ENCODE data around the gene MRTFB.
A peak's percentile ranks its signal among the peaks of the same experiment; 100 is the strongest.

MRTFB gene

GRCh38 chr16:14284371-14284770, 213.3 kb downstream of the MRTFB start:
- DNase-seq (ENCODE audit: low read depth in 3 of 3, low spot score in 1 of 3): no peak

DNA sequence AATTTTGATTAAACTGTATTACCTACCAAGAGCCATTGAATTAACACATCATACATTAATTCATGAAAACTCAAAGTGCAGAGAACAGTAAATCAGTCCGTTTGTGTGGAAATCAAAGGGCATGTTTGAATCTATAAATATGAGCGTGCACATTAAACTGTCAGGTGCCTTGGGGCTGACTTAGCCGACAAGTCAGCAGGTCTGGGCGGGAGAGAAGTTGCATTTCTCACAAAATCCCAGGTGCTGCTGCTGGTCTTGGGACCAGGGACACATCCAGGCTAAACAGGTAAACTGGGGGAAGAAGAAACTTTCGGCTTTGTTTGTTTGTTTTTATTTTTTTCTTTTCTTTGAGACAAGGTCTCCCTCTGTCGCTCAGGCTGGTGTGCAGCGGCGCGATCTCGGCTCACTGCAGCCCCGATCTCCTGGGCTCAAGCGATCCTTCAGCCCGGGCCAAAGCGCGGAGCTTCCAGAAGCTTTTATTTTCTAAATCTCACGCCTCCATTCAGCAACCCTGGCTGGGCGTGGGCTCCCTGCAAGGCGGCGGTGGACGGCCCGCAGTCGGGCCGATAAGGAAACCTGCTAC, 213.9 kb downstream of the MRTFB start:
- peak in 1 of 3 donors; percentile 18 for DNase-seq (ENCODE audit: low read depth in 3 of 3, low spot score in 1 of 3)

DNA sequence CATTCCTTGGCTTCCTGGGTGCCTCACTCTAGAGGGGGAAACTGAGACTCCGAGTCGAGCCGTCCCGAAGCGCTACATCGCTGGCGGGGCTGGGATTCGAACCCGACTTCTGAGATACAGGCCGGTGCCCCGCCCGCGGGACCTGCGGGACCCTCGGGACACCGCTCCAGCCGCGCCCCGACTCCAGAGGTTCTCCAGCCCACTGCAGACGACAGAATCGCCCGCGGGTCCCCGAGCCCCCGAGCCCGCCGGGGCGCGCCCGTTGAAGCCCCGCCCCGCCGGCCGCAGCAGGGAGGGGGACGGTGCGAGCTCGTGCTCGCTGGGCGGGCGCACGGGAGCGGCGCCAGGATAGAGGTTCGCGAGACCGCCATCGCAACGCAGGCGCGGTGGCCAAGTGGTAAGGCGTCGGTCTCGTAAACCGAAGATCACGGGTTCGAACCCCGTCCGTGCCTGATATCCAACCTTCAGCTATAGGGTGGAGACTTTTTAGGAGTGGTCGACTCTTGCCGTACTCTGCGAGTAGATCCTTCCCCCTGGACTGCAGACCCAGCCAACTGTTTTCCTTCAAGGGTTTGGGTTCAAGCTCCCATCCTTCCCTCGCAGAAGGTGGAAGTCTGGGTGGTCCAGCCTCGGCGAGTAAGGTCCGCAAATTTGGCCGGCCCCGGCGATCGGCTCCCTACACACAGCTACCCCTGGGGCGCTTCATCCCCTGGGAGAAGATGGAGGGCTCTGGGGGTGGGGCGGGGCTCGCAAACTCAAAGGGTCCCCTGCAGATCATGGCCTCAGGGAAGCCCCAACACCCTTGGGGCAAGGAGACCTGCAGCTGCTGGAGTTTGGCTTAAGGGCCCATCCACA, 214.6 kb downstream of the MRTFB start:
- DNase-seq (ENCODE audit: low read depth in 3 of 3, low spot score in 1 of 3): peak; percentile 83 to 99 (median 97)

- DNase-seq (ENCODE audit: low read depth in 3 of 3, low spot score in 1 of 3): no peak
Measured at GRCh38 chr16:14286368-14287230, 215.5 kb downstream of the MRTFB start.

GRCh38 chr16:14289692-14290340, 218.7 kb downstream of the MRTFB start:
- no peak for DNase-seq (ENCODE audit: low read depth in 3 of 3, low spot score in 1 of 3)

DNA sequence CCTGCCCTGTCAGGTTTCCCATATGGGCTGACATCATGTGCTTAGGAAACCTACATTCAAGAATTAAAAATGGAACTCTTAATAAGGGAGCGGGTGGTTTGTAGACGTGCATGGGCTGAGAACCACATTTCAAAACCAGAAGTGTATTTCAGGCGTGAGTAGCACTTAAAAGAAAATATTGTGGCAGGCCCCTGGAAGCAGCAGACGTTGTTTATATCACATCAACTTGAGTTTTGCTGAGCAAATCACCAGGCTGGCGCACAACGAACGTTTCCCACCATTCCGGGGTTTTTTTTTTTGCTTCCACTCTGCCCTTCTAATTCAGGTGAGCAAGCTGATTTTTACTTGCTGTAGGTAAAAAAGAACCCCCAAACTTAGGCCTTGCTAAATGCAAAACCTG, 220.2 kb downstream of the MRTFB start:
- DNase-seq (ENCODE audit: low read depth in 3 of 3, low spot score in 1 of 3): no peak

GRCh38 chr16:14292051-14292825, 221.1 kb downstream of the MRTFB start:
- DNase-seq (ENCODE audit: low read depth in 3 of 3, low spot score in 1 of 3): no peak

GRCh38 chr16:14296663-14297062, 225.5 kb downstream of the MRTFB start:
- no peak for DNase-seq (ENCODE audit: low read depth in 3 of 3, low spot score in 1 of 3)

DNA sequence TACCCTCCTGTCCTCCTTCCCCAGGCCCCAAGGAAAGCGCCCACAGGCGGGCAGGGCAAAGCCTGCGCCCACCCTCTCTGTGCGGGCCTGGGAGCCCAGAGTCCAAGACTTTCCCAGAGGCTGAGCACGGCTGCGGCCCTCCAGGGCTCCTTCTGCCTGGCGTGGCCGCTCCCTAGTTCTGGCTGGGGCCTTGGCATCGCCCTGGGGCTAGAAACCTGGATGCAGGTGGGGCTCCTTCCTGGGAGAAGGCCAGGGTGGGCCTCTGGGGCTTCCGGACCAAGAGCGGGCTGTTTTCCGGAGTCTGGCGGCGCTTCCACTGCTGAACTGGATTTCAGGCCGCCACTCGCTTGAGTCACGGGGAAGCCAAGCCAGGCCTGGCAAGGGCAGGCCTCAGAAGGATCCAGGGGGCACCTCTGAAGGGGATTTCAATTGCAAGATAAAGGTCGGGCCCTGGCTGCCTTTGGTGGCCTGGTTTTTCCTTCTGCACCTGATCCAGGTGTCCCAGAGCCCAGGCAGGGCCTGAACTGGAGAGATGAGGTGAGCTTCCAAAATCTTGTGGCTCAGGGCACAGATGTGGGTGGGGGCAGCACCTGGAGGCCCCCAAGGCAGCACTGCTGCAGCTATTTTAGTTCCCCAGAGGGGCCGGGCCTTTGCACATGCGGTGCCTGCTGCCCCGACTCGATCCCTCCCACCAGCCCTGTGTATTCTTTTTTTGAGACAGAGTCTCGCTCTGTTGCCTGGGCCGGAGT, 227.4 kb downstream of the MRTFB start:
- DNase-seq (ENCODE audit: low read depth in 3 of 3, low spot score in 1 of 3): no peak

DNA sequence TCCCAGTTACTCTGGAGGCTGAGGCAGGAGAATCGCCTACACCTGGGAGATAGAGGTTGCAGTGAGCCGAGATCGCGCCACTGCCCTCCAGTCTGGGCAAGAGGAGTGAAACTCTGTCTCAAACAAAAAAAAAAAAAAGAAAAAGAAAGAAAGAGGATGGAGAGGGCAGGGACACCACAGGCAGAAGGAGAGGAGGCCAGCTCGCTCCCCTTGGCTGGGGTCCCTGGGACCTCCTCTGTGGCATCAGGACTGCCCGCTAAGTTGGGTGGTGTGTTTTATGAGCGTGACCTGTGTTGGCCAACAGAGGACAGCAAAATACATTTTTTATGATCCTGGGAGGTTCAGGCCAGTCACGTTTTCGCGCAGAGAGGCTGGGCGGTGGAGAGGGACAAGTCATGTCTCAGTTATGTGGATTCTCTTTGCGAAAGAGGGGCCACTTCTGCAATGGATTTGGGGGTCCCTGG, 229.6 kb downstream of the MRTFB start:
- no peak for DNase-seq (ENCODE audit: low read depth in 3 of 3, low spot score in 1 of 3)

DNA sequence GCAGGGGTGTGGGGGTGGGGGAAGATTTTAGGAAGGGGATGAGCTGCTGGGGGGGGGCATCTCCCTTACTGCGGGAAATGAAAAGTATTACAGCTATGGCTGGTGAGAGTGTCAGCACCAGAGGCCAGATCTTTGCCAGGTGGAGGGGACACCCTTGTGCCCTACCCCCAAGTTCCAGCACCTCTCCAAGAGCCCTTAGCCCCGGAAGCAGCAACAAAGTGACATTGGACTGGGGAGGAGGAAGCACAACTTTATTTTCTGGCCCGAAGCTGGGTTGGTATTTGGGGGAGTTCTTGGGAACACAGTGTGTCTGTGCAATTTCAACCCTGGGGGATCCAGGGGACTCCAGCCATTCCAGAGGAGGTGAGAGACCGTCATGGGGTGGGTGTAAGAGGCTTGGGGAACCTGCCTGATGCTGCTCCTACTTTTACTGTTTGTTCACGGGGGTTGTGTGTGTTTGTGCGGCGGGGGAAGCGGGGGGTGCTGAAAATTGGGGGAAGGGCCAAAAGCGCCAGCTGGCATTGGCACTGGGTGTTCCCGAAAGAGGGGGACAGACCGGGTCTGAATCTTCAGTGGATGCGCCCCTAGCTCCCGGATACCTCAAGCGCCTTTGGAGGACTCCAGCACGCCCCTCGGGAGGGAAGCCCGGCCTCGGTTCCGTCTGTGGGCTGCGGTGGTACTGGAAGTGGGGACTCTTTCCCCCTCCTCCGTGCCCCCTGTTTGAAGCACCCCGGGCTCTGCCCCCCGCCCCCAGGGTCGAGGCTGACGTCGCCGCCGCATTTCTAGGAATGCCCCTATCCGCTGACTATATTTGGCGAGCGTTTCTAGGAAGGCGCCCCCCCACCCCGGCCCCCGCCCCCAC, 230.3 kb downstream of the MRTFB start:
- no peak for DNase-seq (ENCODE audit: low read depth in 3 of 3, low spot score in 1 of 3)

DNA sequence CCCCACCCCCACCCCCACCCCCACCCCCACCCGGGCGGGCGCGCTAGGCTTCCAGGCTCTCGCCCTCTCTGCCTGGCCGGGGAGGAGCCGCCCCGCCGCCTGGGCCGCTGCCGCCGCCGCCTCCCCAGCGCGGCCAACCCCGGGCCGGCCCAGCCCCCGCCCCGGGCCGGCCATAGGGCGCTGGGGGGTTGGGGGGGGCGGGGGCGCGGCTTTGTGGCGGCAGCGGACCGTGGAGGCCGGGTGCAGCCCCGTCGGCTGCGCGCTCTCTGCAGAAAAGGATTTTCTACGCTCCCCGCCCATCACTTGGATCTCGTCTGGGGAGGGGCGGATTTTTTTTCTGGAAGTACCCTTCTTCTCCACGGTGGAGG, 230.9 kb downstream of the MRTFB start:
- no peak for DNase-seq (ENCODE audit: low read depth in 3 of 3, low spot score in 1 of 3)

GRCh38 chr16:14302399-14303181, 231.5 kb downstream of the MRTFB start:
- DNase-seq (ENCODE audit: low read depth in 3 of 3, low spot score in 1 of 3): no peak

GRCh38 chr16:14303182-14303618, 232.1 kb downstream of the MRTFB start:
- no peak for DNase-seq (ENCODE audit: low read depth in 3 of 3, low spot score in 1 of 3)

DNA sequence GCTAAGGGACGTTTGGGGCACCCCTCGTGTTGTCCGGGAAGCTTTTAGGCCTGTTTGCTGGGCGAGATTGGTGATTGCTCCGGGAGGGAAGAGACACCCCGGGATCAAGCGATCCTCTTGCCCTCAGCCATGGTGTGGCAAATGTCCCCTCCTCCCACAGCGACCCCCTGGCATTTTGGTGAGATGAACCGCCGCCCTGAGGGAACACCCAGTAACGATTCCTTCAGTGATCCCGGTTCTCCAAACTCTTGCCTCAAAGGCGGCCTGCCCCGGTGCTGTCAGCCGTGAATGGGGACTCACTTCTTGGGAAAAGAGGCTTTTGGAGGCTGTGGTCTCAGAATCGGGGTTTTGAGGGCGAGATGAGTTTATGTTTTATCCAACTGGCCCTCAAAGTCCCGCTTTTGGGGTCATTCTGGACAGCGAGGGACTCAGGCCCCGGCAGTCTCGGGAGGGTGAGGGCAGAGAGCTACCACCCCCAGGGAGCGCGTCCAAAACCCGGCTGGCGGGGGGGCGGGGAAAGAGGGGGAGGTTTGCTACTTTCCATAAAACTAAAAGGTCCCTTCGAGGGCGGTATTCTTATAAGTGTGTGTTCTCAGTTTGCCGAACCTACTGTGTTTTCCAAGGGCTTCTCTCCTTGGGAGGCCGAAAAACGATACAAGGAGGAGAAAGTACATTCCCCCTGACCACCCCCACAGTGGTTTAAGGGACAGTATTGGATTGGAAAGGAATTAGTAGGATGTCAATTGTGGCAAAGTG, 232.7 kb downstream of the MRTFB start:
- DNase-seq (ENCODE audit: low read depth in 3 of 3, low spot score in 1 of 3): no peak

DNA sequence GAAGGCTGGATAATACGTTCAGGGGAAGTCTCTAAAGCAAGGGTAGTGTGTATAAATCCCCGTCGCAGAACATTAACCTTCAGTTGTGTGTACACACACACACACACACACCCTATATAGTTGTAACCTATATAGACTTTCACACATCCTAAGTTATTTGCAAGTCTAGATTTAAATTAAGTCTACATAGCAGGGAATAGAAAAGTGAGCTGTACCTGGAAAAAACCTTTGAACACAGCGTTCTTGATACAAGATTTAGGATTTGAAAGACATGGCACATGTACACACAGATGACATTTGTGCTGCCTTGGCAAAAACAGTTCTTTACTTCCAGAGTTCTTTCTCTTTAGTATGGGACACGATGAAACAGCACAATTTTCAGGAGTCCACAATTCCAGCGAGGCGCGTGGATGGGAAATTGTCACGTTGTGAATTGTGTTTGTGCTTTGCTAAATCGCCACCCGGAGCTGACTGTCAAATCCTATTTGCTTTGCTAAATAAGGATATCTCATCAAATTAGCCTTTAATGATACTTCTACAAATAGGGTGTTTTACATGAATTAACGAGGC, 233.9 kb downstream of the MRTFB start:
- DNase-seq (ENCODE audit: low read depth in 3 of 3, low spot score in 1 of 3): no peak

- DNase-seq (ENCODE audit: low read depth in 3 of 3, low spot score in 1 of 3): no peak
Measured at GRCh38 chr16:14306485-14307058, 235.5 kb downstream of the MRTFB start.
